ENCODE data around the gene PLEKHM3. TPM values are rescaled to one million over a fixed set of nuclear protein-coding genes. Genes with fewer than 3 reads are reported as not detected.
"Not testable (repeated sequence)": the region's sequence is repeated elsewhere in the genome, so short reads cannot be mapped to it uniquely, and the experiment has no call there.

PLEKHM3 gene
- total RNA-seq, 1 experiment from 2014 or later, result 7.8 TPM

DNA sequence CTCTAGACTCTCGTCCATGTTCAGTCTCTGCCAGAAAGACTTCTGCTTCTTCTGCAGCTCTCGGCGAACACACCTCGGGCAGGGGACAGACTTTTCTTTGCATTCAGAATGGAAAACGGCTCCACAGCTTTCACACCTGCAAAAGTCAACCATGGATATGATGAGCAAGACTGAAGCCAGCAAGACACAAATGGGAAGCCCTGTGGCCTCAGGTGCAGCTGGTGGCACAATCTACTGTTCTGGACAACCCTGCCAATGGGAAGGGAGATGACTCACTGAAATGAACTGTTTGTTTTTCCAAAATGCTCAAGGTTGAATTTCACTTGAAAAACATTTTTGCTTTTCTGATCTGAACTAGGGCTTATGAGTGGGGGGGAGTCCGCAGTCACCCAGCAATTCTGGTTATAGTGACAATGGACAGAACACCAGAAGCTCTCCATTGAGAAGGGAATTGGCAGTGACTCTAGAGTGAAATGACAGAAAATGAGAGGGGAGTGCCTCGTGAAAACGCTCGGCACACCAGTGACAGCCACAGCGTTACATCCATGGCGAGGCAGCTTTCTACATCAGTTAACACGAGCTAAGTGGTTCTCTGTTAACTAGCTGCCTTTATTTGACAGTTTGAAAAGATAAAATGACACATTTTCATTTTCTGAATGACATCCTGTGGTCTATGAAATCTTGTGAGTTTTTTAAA, 196.8 kb downstream of the PLEKHM3 start:
- DNase-seq (ENCODE audit: low read depth), result no peak

DNA sequence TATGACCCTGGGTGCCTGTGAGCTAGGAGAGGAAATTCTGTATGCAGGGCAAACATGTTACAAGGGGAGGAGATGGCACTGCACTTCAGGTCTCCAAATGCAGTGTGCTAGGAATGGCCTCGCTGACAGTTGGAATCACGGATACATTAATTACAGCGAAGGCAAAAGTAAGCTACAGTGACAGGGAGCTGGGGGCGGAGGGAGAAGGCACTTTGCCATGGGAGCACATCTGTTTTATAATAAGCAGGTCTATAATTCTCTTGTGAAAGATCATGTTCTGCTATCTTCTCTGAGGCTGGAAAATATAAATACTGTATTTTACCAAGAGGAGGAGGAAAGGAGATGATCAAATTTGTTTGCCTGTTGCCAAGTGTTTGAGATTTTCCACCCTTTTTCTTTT, 199.3 kb downstream of the PLEKHM3 start:
- DNase-seq (ENCODE audit: low read depth), result no peak

DNA sequence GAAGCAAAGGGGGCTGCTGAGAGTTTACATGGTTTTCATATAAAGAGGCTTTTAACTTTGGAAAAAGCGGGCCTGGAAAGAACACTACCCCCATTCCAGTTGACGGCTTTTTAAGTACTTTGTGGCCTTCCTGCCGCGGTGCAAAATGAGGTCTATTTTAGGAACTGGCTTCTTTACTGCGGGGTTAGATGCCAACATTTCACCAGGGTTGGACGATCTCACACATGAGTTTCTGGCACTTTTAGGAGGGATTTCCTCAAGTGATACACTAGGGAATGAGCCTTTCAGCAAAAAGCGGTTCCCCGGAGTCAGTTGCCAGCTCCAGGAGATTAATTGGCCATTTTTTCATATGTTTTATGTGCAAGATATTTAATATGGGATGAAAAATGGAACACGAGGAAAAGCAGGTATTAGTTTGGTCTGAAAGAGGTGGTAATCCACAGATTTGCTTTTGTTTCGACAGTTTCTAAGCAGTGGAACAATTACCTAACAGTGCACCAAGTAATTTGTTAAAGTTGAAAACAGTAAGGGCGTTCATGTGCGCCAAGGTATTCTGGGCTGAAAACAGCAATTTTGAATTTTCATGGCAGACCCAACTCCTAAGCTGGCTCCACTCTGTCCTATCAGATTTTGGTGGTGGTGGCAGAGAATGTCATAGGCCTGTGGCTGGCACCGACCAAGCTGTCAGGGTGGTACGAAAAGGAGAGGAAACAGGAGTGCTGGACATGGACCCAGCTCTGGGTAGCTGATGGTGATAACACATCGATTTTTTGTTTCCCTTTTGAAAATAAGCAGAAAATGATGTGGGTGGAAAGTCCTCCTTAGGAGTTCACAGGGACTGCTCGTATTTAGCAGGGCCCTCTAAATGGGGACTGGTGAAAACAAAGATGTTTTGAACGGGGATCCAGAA, 200.0 kb downstream of the PLEKHM3 start:
- DNase-seq (ENCODE audit: low read depth), result no peak

DNA sequence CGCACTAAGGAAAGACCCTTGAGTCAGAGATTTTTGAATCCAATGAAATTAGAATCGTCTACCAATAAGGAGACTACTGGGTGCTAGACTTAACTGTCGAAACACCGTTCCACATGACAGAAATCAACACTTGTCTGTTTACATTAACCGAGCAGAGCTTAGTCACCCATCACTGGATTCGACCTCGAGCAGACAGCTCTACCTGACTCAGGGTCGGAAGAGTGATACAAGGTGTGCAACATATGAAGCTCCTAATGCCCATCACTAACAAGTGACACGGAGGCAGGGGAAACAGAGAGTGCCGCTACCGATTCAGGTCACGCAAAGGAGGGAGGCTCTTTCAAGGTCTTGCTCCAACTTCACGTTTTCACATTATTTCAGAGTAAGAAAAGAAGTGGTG, 201.5 kb downstream of the PLEKHM3 start:
- no peak for DNase-seq (ENCODE audit: low read depth)

DNA sequence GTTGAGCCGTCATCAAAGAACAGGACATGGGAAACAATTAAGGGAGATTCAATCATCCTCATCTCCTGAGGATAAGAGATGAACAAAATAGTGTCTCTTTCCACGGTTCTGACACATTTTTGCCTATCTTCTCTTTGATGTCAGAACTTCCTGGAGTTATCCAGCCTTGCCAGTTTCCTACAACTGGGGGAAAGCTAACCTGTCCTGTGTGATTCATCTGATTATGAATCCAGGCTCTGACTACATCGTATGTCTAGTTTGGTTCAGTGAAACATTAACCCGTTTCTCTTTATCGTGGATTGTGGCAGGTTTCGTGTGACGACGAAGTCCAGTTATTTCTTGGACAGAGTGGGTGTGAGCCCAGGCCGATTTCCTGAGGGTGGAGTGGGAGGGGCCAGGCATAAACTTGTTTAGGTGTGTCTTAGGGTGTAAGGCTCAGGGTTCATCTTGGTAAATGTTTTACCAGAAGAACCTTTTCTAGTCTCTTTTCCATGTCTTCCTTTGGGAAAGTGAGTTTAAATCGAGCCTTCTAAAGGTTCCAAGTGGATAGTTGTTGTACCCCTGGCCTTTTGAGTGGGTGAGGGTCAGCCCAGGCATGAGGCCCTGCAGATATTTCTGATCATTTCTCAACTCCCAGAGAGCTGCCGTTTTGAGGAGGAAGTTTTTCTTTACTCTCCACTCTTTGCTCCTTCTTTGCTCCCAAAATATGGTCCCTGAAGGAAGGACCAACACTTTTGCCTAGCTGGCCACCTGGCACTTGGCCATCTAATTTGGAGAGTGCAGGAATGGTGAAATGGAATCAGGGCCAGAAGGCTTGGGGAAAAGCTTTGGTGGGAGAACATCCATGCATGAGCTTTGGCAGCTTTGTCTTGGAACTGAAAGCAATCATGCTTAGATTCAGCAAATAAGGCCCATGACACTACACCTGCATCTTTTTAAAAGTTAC, 205.2 kb downstream of the PLEKHM3 start:
- no peak for DNase-seq (ENCODE audit: low read depth)

DNA sequence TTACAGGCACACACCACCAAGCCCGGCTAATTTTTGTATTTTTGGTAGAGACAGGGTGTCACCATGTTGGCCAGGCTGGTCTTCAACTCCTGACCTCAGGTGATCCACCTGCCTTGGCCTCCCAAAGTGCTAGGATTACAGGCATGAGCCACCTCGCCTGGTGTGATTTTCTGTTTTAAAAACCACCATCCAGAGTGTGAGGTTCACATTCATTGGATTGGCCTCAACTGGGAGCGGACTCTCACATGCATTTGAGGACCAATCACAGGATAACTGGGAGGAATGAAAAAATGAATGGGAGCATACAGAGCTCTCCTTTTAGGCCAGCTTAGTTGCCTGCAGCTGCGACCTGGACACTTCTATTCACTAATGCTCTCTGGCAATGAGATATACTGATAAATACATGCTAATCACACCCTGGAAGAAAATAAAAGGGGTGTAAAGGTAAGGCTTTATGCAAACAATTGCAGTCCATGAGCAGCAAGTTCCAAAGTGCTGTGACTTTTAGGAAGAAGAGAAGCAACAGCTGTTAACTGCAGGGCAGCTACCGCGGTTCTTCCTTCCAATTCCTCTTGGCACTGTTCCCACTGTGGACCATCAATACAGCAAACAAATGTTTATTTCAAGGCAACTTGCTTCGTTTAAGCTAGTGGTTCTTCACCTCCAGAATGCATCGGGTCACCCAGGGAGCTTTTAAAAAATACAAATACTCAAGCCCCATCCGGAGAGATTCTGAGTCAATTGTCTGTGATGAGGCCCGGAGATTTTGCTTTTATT, 206.1 kb downstream of the PLEKHM3 start:
- no peak for DNase-seq (ENCODE audit: low read depth)

DNA sequence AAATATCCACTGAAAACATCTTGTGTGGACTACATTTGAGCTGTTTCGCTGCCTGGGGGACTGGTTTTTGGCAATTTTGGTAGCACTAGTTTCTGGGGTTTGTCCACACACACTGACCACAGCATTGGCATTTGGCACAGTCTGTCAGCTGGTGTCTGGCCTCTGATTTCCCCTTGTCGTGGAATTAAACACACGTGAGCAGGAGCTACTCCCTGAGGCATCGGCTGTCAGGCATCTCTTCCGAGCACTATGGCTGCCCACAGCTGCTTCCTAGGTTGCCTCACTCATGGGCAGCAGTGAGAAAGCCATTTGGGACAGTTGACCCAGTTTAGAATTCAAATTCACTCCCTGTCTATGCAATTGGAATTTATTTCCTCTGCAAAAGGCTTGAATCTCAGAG, 208.8 kb downstream of the PLEKHM3 start:
- DNase-seq (ENCODE audit: low read depth), result no peak

DNA sequence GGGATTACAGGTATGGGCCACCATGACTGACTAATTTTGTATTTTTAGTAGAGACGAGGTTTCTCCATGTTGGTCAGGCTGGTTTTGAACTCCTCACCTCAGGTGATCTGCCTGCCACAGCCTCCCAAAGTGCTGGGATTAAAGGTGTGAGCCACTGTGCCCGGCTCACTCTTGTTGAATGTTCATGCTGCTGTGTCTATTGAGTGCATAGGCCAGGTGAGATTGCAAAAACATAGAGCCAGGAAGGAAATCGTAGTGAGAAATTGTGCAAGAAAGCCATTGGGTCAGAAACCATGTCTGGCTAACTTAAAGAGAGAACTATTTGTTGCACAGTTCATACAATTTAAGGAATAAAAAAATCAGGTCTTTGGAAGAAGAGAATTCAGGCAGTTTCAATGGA, 210.1 kb downstream of the PLEKHM3 start:
- DNase-seq (ENCODE audit: low read depth), result no peak

DNA sequence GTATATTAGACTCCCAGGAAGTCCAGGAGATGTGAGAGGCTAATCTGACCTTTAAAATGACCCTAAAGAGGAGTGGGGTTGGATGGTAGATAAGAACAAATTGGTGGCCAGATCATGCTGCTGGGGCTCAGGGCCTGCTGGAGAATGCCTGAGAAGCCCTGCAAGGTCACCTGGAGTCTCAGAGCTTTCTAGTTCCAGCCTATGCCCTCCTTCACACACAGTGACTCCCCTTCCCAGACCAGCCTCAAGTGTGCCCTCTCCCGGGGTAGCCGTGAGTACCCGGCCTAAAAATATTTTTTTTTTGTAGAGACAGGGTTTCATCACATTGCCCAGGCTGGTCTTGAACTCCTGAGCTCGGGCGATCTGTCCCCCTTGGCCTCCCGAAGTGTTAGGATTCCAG, 211.4 kb downstream of the PLEKHM3 start:
- DNase-seq (ENCODE audit: low read depth), result no peak

DNA sequence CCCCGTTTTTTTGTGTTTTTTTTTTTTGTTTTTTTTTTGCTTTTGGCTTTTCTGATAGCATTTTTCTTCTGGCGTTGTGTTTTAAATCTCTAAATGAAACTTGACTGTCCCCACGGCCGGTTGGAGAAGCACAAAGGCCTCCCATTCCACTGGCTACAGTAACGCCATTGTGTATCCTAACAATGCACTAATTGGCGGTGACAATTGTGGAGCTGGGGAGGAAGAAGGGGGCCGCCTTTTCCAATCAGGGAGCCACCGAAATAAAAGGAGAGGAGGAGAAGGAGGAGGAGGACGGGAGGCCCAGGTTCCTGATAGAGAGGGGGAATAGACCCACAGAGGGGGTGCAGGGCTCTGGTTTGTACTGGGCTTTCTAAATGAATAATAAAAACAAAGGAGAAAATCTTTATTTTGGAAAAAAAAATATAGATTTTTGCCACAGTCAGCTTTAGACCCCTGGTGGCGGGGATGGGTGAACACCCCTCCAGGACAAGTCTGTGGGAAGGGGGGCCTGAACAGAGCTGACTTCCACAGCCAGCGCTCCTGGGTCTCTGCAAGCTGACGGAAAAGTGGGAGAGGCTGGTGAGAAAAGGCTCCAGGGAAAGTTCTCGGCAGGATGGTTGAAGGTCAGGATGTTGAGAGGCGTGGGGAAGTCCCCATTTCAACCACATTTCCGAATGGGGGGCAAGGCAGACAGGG, 212.0 kb downstream of the PLEKHM3 start:
- DNase-seq (ENCODE audit: low read depth), result no peak

DNA sequence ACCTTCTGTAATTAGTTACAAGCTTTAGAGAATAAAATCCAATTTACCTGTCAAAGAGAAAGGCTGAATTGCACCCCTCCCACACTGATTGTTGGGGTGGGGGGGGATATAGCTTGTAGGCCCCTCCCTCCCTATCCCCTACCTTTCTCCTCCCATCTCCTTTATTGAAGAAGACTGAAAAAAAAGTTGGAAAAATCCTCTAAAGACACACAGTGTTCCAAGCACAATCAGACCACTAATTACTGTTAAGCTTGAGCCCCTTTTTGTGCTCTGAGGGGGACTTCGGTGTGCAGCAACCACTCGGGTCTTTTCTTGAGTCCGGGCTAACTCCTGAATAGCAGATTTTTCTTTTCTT, 212.6 kb downstream of the PLEKHM3 start:
- DNase-seq (ENCODE audit: low read depth), result no peak

DNA sequence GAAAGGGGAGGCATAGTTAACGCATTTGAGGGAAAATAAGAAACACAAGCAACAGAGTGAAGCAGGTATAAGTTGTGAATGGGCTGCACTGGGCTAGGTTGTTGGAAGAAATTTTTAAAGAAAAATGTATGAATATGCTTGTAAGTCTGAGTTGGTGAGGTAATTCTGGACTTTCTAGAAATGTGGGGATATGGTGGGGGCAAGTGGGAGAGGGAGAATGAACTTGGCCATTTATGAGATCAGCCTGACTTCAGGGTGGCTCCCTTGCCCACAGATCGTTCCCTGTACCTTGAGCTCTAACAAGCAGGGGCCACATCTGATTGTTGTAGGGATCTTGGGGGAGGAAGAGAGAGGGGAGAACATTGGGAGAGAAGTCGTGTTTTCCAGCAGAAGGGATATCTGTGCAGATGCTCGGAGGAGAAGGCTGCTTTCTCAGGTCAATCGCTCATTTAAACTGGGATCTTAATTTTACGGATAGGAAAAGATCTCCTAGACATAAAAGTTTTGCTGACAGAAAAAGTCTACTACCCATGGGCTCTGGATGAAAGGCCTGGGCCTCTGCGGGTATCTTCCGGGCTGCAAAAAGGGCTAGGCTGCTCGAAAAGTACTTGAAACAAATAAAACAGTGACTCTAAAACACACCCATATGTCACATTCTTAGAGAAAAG, 213.1 kb downstream of the PLEKHM3 start:
- DNase-seq (ENCODE audit: low read depth), result no peak

DNA sequence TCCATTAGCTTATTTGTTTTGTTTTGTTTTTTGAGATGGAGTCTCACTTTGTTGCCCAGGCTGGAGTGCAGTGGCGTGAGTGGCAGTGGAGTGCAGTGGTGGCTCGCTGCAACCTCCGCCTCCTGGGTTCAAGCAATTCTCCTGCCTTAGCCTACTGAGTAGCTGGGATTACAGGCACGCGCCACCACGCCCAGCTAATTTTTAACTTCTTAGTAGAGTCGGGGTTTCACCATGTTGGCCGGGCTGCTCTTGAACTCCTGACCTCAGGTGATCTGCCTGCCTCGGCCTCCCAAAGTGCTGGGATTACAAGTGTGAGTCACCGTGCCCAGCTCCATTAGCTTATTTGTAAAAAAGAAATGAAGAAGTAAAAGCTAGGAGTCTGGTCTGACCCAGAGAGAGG, 213.7 kb downstream of the PLEKHM3 start:
- not testable (repeated sequence) for DNase-seq (ENCODE audit: low read depth)

DNA sequence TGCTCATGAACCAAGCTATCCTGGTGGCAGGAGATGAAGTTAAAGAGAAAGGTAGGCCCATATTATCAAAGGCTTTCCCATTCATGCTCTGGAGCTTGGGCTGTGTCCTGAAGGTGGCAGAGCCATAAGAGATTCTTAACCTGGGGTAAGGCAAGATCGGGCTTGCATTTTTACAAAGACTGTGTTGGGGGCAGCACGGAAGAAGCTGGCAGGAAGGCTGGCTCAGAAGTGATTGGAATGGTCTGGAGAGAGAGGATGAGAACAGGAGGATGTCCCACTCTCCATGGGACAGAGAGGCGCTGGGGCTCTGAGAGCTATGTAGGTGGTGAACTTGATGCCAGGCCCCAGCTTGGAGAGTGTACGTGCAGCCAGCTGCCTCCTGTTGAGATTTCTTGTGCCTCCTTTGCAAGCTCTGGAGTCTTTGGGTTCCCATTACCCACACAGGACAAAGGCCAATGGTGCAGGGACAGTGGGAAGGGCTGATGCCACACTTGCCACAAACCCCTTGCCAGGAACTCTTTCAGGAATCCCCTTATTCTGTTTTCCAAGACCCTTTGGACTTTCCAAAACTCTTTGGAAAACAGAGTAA, 215.0 kb downstream of the PLEKHM3 start:
- DNase-seq (ENCODE audit: low read depth), result no peak

DNA sequence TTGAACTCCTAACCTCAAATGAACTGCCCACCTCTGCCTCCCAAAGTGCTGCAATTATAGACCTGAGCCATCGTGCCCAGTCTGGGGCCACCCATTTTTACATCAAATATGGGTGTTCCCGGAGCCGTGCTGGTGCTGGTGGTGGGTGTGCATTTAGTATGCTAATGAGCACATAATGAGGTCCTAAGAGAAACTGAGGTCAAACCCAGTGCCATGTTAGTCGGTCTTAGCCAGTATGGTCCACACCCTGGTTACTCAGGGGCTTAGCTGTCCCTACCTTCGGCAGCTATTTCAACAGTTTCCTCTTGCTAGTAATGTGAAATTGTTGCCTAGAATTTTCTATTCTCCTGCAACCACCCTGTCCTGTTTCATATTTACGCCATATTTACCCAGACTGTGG, 217.2 kb downstream of the PLEKHM3 start:
- DNase-seq (ENCODE audit: low read depth), result no peak

DNA sequence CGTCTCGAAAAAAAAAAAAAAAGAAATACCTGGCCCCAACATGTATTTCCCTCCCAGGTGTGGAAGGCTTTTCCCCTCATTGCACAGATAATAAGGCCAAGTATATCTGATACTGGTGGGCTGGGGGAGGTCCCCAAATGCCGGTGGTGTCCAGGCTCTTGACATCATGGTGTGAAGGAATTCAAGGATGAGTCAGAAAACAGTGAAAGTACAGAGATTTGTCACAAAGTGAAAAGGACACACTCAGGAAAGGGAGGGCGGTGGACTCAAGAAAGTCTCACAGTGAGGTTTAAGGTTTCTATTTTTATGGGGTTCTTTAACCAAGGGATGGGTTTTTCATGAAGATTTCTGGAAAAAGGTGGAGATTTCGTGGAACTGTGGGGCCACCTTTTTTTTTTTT, 217.8 kb downstream of the PLEKHM3 start:
- DNase-seq (ENCODE audit: low read depth), result no peak

DNA sequence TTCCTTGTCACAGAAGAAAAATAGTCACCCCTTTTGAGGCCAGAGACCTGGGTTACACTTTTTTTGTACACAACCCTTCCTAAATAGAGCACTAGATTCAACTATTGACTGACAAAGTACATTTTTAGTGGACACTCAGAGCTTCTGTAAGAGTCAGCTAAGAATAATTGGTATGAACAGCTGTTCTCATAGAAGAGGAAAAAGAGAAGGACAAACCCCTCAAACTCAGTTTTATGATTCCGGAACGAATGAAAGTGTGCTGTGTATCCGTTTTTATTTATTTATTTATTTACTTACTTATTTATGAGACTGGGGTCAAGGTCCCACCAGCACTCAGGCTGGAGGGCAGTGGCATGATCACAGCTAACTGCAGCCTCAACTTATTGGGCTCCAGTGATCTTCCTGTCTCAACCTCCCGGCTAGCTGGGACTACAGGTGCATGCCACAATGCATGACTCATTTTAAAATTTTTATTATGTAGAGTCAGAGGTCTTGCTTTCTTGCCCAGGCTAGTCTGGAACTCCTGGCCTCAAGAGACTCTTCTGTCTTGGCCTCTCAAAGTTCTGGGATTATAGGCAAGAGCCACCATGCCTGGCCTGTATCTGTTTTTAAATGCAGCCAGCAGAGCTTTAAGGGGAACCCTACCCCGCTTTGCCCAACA, 219.6 kb downstream of the PLEKHM3 start:
- DNase-seq (ENCODE audit: low read depth), result peak; percentile 65

DNA sequence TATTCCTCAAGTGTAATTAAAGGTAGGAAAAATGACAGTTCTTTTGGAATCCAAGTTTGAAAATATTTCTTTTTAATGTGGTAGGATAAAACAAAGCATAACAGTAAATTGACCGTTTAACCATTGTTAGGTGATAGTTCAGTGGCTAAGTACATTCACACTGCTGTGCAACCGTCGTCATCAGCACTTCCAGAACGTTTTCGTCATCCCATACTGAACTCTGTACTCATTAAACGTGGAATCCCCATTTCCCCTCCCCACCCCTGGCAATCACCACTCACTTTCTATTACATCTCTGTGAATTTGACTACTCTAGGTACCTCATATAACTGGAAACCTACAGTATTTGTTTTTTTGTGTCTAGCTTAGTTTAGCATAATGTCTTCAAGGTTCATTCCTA, 222.7 kb downstream of the PLEKHM3 start:
- DNase-seq (ENCODE audit: low read depth), result no peak

DNA sequence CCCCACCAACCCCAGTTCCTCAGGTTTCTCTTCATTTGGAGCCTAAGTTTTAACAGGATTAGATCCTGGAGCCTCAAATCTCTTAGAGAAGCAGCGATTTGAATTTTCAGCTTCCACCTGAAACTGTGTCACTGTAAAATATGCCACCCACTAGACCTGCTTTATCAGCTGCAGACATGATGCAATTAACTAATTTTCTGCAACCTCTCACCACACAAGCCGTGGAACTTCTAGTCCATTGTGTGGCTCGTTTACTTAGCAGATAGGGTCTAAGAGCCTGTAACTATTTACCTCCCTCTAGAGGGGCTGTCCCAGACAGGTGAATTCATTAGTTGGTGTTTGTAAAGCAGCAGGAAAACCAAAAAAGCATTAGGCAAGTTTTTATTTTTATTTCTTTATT, 224.1 kb downstream of the PLEKHM3 start:
- no peak for DNase-seq (ENCODE audit: low read depth)

Data from HT1080 (cell line).